Adipocyte (in vitro differentiated cells): ENCODE data around the gene DRAM1.
A peak's percentile ranks its signal among the peaks of the same experiment; 100 is the strongest.
"Not testable (repeated sequence)": the region's sequence is repeated elsewhere in the genome, so short reads cannot be mapped to it uniquely, and the experiment has no call there.

Experiments
- DNase-seq: peaks from one replicate; pipeline ENCODE4 v3.0.0-alpha.2; 2015; ENCODE audit warnings: low read depth
- H3K27me3 ChIP-seq: replicated peaks from 2 replicates; pipeline ENCODE4 v1.7.0; 2013; ENCODE audit warnings: mild to moderate bottlenecking, low read length, moderate library complexity; ENCODE audit not compliant: control insufficient read depth, insufficient read depth
- H3K36me3 ChIP-seq: 2 replicates; pipeline ENCODE4 v1.7.0; 2013; ENCODE audit warnings: low read length, mild to moderate bottlenecking, moderate library complexity; ENCODE audit not compliant: control insufficient read depth, insufficient read depth, severe bottlenecking
- H3K4me1 ChIP-seq: 2 replicates; pipeline ENCODE4 v1.7.0; 2013; ENCODE audit warnings: mild to moderate bottlenecking, low read length, moderate library complexity; ENCODE audit not compliant: control insufficient read depth, insufficient read depth
- H3K4me3 ChIP-seq: 2 replicates; pipeline ENCODE4 v1.7.0; 2013; ENCODE audit warnings: mild to moderate bottlenecking, low read length, moderate library complexity
- H3K9ac ChIP-seq: 2 replicates; pipeline ENCODE4 v1.7.0; 2013; ENCODE audit warnings: mild to moderate bottlenecking, low read length, moderate library complexity
- H3K9me3 ChIP-seq: 2 replicates; pipeline ENCODE4 v1.7.0; 2013; ENCODE audit warnings: mild to moderate bottlenecking, low read length, moderate library complexity; ENCODE audit not compliant: control insufficient read depth

The DRAM1 gene

GRCh38 chr12:101884174-101884573, 6.8 kb downstream of the DRAM1 start:
- DNase-seq = no peak
- H3K27me3 ChIP-seq = no peaks in the 10 kb centered on the region
- H3K9ac ChIP-seq = no peak overlapping the region
- H3K36me3 ChIP-seq = no peaks in the 10 kb centered on the region
- no peak overlapping the region for H3K4me3 ChIP-seq
- no peaks in the 10 kb centered on the region for H3K9me3 ChIP-seq
- H3K4me1 ChIP-seq = no peaks in the 10 kb centered on the region

GRCh38 chr12:101884781-101885340, 7.5 kb downstream of the DRAM1 start:
- H3K9me3 ChIP-seq, H3K4me1 ChIP-seq, H3K9ac ChIP-seq, H3K27me3 ChIP-seq, DNase-seq, H3K4me3 ChIP-seq, H3K36me3 ChIP-seq: not testable (repeated sequence)

GRCh38 chr12:101885912-101886561, 8.7 kb downstream of the DRAM1 start:
- Histone ChIP-seq H3K36me3 (no peaks in the 10 kb centered on the region), H3K4me1 (peaks cover under 1% of the 10 kb centered on the region), H3K9me3 (no peaks in the 10 kb centered on the region), H3K9ac (no peak overlapping the region), H3K4me3 (no peak overlapping the region), H3K27me3 (no peaks in the 10 kb centered on the region)
- DNase-seq = no peak

- no peak overlapping the region for H3K4me3 ChIP-seq
- no peaks in the 10 kb centered on the region for H3K27me3 ChIP-seq
- H3K9me3 ChIP-seq = no peaks in the 10 kb centered on the region
- peaks cover 9% of the 10 kb centered on the region for H3K4me1 ChIP-seq
- H3K9ac ChIP-seq = no peak overlapping the region
- no peak for DNase-seq
- no peaks in the 10 kb centered on the region for H3K36me3 ChIP-seq
Observed at GRCh38 chr12:101889211-101889752, 11.9 kb downstream of the DRAM1 start.

GRCh38 chr12:101891462-101891971, 14.1 kb downstream of the DRAM1 start:
- Histone ChIP-seq H3K36me3 (no peaks in the 10 kb centered on the region), H3K9ac (peak overlapping the region; percentile 65), H3K4me3 (peak overlapping the region; percentile 54), H3K4me1 (peaks cover 13% of the 10 kb centered on the region), H3K27me3 (no peaks in the 10 kb centered on the region), H3K9me3 (no peaks in the 10 kb centered on the region)
- DNase-seq = peak; percentile 82

GRCh38 chr12:101892794-101893193, 15.4 kb downstream of the DRAM1 start:
- DNase-seq = no peak
- Histone ChIP-seq H3K9ac (no peak overlapping the region), H3K4me3 (no peak overlapping the region), H3K4me1 (peaks cover 13% of the 10 kb centered on the region), H3K27me3 (no peaks in the 10 kb centered on the region), H3K36me3 (no peaks in the 10 kb centered on the region), H3K9me3 (no peaks in the 10 kb centered on the region)

- Histone ChIP-seq H3K9me3 (no peaks in the 10 kb centered on the region), H3K9ac (no peak overlapping the region), H3K4me1 (no peaks in the 10 kb centered on the region), H3K4me3 (no peak overlapping the region), H3K27me3 (no peaks in the 10 kb centered on the region), H3K36me3 (peaks cover 14% of the 10 kb centered on the region)
- no peak for DNase-seq
Observed at GRCh38 chr12:101901777-101902176, 24.4 kb downstream of the DRAM1 start.

- Histone ChIP-seq H3K27me3 (no peaks in the 10 kb centered on the region), H3K9ac (no peak overlapping the region), H3K4me3 (no peak overlapping the region), H3K4me1 (no peaks in the 10 kb centered on the region), H3K36me3 (peaks cover 14% of the 10 kb centered on the region), H3K9me3 (no peaks in the 10 kb centered on the region)
- DNase-seq = no peak
Observed at GRCh38 chr12:101902641-101903040, 25.3 kb downstream of the DRAM1 start.

GRCh38 chr12:101906226-101906625, 28.8 kb downstream of the DRAM1 start:
- Histone ChIP-seq H3K4me1 (no peaks in the 10 kb centered on the region), H3K36me3 (peaks cover 6% of the 10 kb centered on the region), H3K9ac (no peak overlapping the region), H3K9me3 (no peaks in the 10 kb centered on the region), H3K4me3 (no peak overlapping the region), H3K27me3 (no peaks in the 10 kb centered on the region)
- DNase-seq = no peak

GRCh38 chr12:101908395-101908794, 31.0 kb downstream of the DRAM1 start:
- Histone ChIP-seq H3K9me3 (no peaks in the 10 kb centered on the region), H3K9ac (no peak overlapping the region), H3K27me3 (no peaks in the 10 kb centered on the region), H3K4me1 (no peaks in the 10 kb centered on the region), H3K36me3 (no peaks in the 10 kb centered on the region), H3K4me3 (no peak overlapping the region)
- no peak for DNase-seq

GRCh38 chr12:101909646-101910045, 32.3 kb downstream of the DRAM1 start:
- no peaks in the 10 kb centered on the region for H3K9me3 ChIP-seq
- no peaks in the 10 kb centered on the region for H3K4me1 ChIP-seq
- no peak overlapping the region for H3K9ac ChIP-seq
- H3K36me3 ChIP-seq = no peaks in the 10 kb centered on the region
- no peak for DNase-seq
- H3K4me3 ChIP-seq = no peak overlapping the region
- no peaks in the 10 kb centered on the region for H3K27me3 ChIP-seq
